DND-41 (cell line): Measurements from ENCODE around the gene APCDD1L.

Source experiments
- ATAC-seq: fragments of 200-7000 bp; cut with Tn5 transposase; 3 replicates; pipeline ENCODE4 v1.9.1; 2021; ENCODE audit warnings: low read depth; ENCODE audit not compliant: insufficient read depth
- DNase-seq: peaks from one replicate; pipeline ENCODE4 v3.0.0-alpha.2; 2020
- H2AFZ ChIP-seq: 2 replicates; pipeline ENCODE4 v1.6.0; 2012; ENCODE audit warnings: low read depth, low read length
- H3K27ac ChIP-seq: 2 replicates; pipeline ENCODE4 v1.5.1; 2012; ENCODE audit warnings: low read length, inconsistent platforms
- H3K27me3 ChIP-seq: fragments of 200-600 bp; sonication (generic); 2 replicates; pipeline ENCODE4 v1.6.0; 2012; ENCODE audit warnings: low read length, mild to moderate bottlenecking, inconsistent platforms; ENCODE audit not compliant: insufficient read depth, poor library complexity
- H3K36me3 ChIP-seq: 2 replicates; pipeline ENCODE4 v1.5.1; 2012; ENCODE audit warnings: low read length, inconsistent platforms; ENCODE audit not compliant: insufficient read depth
- H3K4me1 ChIP-seq: 2 replicates; pipeline ENCODE4 v1.5.1; 2012; ENCODE audit warnings: mild to moderate bottlenecking, low read length; ENCODE audit not compliant: insufficient read depth
- H3K4me2 ChIP-seq: 2 replicates; pipeline ENCODE4 v1.6.0; 2012; ENCODE audit warnings: mild to moderate bottlenecking, moderate library complexity, low read length, inconsistent platforms; ENCODE audit not compliant: insufficient read depth
- H3K4me3 ChIP-seq, 2 experiments: fragments of 200-600 bp in 1 of 2; shearing (Covaris generic) in 1 of 2; 2 replicates each; pipeline ENCODE4 v1.5.1; 2012 to 2016; ENCODE audit warnings: inconsistent platforms in 2 of 2, low read length in 2 of 2, mild to moderate bottlenecking in 2 of 2, low read depth in 1 of 2, moderate library complexity in 1 of 2
- H3K79me2 ChIP-seq: 2 replicates; pipeline ENCODE4 v1.6.0; 2012; ENCODE audit warnings: low read length, inconsistent platforms; ENCODE audit not compliant: insufficient read depth
- H3K9ac ChIP-seq: 2 replicates; pipeline ENCODE4 v1.6.0; 2012; ENCODE audit warnings: low read depth, mild to moderate bottlenecking, inconsistent platforms, low read length, moderate library complexity
- H3K9me3 ChIP-seq: 2 replicates; pipeline ENCODE4 v1.5.1; 2012; ENCODE audit warnings: low read length, moderate library complexity, mild to moderate bottlenecking, inconsistent platforms; ENCODE audit not compliant: insufficient read depth, severe bottlenecking
- H4K20me1 ChIP-seq: 2 replicates; pipeline ENCODE4 v1.6.0; 2012; ENCODE audit warnings: low read length; ENCODE audit not compliant: insufficient read depth
- CTCF ChIP-seq: IDR thresholded peaks from 2 replicates; pipeline ENCODE4 v1.5.1; 2012; ENCODE audit warnings: borderline replicate concordance, low read length, moderate library complexity, mild to moderate bottlenecking; ENCODE audit not compliant: poor library complexity, severe bottlenecking; ENCODE audit errors: extremely low read depth
- EZH2 ChIP-seq: IDR thresholded peaks from 3 replicates; pipeline ENCODE4 v1.6.1; 2012; ENCODE audit warnings: borderline replicate concordance, low read depth, mild to moderate bottlenecking, moderate library complexity, low read length, inconsistent platforms; ENCODE audit not compliant: severe bottlenecking

The APCDD1L gene

GRCh38 chr20:58466729-58467571 is 48.2 kb downstream of the APCDD1L start:
- no peak overlapping the region for H3K4me3 ChIP-seq
- DNase-seq: no peak
- H3K4me2 ChIP-seq: no peak overlapping the region
- no peak overlapping the region for H2AFZ ChIP-seq
- no peak overlapping the region for H3K9ac ChIP-seq
- H3K9me3 ChIP-seq: no peaks in the 10 kb centered on the region
- H3K27ac ChIP-seq: no peak overlapping the region
- no peaks in the 10 kb centered on the region for H3K36me3 ChIP-seq
- TF ChIP-seq EZH2 (no peak), CTCF (no peak)
- no peaks in the 10 kb centered on the region for H3K4me1 ChIP-seq
- no peak for ATAC-seq
- no peaks in the 10 kb centered on the region for H3K27me3 ChIP-seq
- no peaks in the 10 kb centered on the region for H3K79me2 ChIP-seq
- H4K20me1 ChIP-seq: peaks cover 12% of the 10 kb centered on the region; the same call in 1 of the 2 replicates

GRCh38 chr20:58466095-58466708 is 49.0 kb downstream of the APCDD1L start:
- H2AFZ ChIP-seq: no peak overlapping the region
- H3K27ac ChIP-seq: no peak overlapping the region
- TF ChIP-seq CTCF: no peak
- no peak for TF ChIP-seq EZH2
- H4K20me1 ChIP-seq: peaks cover 8% of the 10 kb centered on the region; the same call in 1 of the 2 replicates
- no peaks in the 10 kb centered on the region for H3K4me1 ChIP-seq
- no peaks in the 10 kb centered on the region for H3K79me2 ChIP-seq
- H3K9me3 ChIP-seq: no peaks in the 10 kb centered on the region
- H3K4me2 ChIP-seq: no peak overlapping the region
- no peak for ATAC-seq
- H3K4me3 ChIP-seq: no peak overlapping the region
- H3K27me3 ChIP-seq: no peaks in the 10 kb centered on the region
- no peak for DNase-seq
- H3K9ac ChIP-seq: no peak overlapping the region
- H3K36me3 ChIP-seq: no peaks in the 10 kb centered on the region

GRCh38 chr20:58464838-58465237 is 50.4 kb downstream of the APCDD1L start:
- H3K27me3 ChIP-seq: no peaks in the 10 kb centered on the region
- no peaks in the 10 kb centered on the region for H3K79me2 ChIP-seq
- no peak overlapping the region for H3K9ac ChIP-seq
- H3K4me1 ChIP-seq: no peaks in the 10 kb centered on the region
- no peak overlapping the region for H3K4me2 ChIP-seq
- no peak overlapping the region for H3K27ac ChIP-seq
- no peak for DNase-seq
- no peaks in the 10 kb centered on the region for H3K9me3 ChIP-seq
- TF ChIP-seq CTCF (no peak), EZH2 (no peak)
- no peak overlapping the region for H2AFZ ChIP-seq
- H4K20me1 ChIP-seq: peaks cover 5% of the 10 kb centered on the region
- no peaks in the 10 kb centered on the region for H3K36me3 ChIP-seq
- H3K4me3 ChIP-seq: no peak overlapping the region
- ATAC-seq: no peak
